ENCODE data around the gene FMO2.
"Not testable (repeated sequence)": the region's sequence is repeated elsewhere in the genome, so short reads cannot be mapped to it uniquely, and the experiment has no call there.

Gene FMO2

DNA sequence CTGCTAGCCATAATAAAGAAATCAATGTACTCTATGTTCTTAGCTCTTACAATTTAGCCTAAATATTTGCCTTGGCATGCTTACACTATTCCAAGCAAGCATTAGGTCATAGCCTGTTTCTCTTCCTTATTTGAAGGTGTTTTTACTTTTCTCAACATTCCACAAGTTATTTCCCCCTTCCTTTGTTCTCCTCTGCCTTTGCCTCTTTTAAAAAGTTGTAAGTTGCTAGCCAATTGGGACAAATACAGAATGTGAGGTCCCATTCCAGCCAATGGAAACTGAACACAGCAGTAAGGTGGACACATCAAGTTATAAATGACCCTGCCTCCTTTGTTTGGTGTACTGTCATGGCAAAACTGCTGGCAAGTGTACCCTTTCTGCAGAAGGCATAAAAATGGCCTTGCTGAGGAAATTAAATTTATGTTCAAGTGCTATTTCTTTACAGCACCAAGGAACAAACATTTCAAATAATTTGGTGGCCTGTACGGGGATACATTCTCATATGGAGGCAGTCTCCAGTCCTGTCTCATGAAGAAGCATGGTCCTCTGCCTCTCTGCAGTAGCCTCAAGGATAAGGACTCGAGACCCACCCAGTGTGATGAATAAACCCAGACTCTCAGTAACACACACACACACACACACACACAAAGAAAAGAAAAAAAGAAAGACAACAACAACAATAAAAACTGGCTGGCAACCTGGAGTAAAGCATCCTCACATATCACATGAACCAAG is 34.4 kb downstream of the FMO2 start:
- no peak for DNase-seq (ENCODE audit: low read depth)

DNA sequence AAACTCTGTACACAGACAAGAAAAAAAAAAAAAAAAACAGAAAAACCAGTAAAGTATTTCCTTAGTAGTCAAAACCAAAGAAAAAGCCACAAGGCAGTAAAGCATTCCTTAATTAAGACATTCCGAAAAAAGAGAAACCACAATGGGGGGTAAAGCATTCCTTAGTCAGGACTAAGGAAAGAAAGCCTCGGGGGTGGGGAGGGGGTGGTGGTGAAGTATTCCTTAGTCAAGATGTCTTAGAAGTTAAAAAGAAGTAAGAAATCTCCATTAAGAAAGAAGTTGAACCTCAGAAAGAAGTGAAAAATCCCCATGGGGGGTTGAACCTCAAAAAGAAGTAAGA is 35.0 kb downstream of the FMO2 start:
- peak; percentile 46 for DNase-seq (ENCODE audit: low read depth)

DNA sequence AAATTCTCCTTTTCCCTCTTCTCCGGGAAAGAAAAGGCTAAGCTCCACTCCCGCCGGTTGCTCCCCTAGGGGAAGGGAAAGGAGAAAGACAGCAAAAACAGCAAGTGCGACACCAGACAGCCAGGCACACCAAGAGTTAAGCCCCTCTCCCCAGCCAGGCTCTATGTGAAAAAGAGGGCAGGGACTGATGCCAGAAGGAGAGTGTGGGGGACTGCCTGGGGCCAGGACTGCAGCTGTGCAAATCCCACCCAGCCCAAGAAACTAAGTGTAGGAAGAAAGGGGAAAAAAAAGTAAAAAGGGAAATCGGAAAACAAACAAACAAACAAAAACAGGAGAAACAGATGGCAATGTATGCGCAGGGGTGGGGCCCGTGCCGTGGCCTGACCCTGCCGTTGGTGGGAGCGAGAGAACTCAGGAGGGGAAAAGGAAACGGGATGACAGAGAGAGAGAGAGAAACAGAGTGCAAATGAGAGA is 35.5 kb downstream of the FMO2 start:
- no peak for DNase-seq (ENCODE audit: low read depth)

DNA sequence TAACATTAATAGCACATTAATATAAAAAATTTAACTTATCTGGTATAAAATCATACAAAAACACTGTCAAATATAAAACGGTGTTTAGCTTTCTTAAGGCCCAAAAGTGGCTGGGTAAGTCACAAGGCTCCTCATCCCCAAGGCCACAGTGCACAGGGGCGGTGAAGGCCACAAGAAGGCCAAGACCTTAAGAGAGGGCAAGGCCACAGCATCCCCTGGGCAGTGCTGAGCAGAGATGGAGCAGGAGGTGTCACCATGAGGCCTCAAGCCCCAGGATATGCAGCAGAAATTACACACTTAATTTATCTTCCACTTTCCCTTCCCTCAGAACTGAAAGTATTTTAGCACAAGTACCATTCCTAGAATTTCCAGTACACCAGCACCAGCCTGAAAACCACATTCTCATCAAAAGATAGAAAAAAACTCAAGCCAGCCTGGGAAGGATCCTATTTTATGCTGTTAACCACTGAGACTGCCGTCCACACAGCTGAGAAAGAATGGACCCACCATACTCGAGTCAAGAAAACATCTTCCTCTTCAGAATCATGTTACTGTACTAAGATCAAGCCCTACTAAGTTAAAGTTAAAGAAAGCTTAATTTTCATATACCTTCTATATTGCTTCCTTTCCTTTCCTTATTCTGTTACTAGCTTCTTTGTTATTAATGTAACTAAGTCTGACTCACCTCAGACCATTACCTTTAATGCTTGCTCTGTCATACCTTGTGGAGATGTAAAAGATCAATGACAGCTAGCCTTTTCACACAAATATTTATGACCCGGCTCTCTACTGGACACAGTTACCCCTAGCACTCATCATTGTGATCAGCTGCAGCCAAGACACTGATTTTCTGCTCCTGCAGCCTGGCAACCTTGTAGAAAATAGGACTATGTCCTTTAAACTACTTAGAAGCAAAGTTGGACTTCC is 36.8 kb downstream of the FMO2 start:
- DNase-seq (ENCODE audit: low read depth): no peak

DNA sequence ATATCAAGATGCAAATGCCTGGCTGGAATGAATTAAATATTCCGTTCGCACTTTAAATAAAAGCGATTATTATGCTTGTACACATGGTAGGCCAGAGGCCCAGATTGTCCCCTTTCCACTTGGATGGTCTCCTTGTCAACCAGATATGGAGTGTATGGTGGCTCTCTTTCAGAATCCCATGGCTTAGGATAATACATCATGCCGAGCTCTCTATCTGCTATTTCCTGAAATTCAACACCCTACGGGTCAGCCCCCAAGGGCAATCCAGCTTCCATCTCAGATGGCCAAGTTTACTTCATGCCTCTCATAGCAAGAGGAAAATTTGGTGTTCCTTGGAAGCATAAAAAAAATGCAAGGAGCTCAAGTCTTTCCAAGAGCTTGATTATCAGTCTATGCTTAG is 37.8 kb downstream of the FMO2 start:
- no peak for DNase-seq (ENCODE audit: low read depth)

DNA sequence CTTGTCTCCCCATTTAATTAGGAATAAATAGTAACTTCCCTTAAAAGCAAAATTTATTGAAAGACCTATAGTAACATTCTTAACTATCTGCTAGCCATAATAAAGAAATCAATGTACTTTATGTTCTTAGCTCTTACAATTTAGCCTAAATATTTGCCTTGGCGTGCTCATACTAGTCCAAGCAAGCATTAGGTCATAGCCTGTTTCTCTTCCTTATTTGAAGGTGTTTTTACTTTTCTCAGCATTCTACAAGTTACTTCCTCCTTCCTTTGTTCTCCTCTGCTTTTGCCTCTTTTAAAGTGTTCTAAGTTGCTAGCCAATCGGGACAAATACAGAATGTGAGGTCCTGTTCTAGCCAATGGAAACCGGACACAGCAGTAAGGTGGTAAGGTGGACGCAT is 39.2 kb downstream of the FMO2 start:
- not testable (repeated sequence) for DNase-seq (ENCODE audit: low read depth)

DNA sequence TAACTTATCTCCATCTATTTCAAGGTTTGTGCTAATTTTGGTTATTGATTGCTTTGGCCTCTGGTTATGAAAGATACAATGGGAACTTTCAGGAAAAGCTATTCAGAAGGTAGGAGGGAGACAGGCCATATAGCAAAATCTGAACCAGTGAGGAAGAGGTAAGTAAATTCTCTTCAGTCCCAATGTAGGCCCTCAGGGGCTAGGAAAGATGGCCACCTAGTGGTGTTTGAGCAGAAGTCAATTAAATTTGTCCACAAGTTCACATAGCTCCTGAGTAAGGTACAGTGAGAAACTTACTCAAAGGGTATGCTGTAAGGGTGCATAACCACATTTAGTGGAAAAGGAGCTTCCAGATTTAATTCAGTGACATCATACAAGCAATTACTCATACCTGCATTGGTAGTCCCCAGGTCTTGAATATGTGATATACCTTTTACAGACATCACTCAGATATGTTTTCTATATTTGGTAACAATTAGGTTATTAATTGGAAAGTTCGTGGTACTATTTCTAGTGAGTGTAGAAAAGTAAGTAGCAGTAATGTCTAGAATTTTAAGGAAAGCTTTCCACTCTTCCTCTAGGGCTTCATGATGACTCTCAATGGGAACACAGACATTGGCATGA is 41.8 kb downstream of the FMO2 start:
- no peak for DNase-seq (ENCODE audit: low read depth)

DNA sequence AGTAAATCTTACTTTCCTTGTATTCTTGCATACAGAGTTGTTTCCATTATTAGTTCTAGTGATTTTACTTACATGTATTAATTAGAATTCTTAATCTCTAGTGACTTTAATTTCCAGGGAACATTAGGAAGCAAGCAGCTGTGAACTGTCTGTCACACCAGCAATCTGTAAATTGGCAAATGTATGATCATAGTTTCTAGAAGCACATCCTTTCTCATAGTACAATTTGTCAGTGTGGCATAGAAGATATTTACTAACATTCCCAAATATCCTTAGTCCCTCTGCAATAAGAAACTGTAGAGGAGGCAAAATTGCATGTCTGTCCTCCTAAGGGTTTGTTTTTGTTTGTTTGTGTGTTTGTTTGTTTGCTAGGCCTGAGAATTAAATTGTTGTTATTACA is 46.2 kb downstream of the FMO2 start:
- DNase-seq (ENCODE audit: low read depth): no peak

DNA sequence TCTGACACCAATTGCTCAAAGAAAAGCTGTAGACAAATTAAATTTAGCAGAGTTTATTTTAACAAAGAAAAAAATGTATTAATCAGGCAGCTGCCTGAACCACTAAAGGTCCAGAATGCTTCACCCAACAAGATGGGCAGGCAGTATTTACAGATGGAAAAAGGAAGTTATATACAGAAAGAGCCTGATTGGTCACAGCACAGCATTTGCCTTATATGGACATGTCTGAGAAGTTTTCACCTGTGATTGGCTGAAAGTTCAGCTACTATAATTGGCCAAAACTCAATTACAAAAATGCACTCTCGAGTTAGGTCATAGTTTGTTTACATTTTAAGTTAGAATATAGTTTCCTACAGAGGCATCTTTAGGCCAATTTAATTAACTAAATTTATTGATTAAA is 48.1 kb downstream of the FMO2 start:
- DNase-seq (ENCODE audit: low read depth): no peak

DNA sequence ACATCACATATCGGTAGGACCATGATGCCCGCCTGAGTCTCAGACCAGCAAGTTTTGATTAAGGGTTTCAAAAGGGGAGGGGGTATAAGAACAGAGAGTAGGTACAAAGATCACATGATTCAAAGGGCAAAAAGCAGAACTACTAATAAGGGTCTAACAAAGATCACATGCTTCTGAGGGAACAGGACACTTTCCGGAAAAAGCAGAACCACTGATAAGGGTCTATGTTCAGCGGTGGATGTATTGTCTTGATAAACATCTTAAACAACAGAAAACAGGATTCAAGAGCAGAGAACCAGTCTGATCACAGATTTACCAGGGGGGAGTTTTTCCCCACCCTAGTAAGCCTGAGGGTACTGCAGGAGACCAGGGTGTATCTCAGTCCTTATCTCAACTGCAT is 51.1 kb downstream of the FMO2 start:
- not testable (repeated sequence) for DNase-seq (ENCODE audit: low read depth)

DNA sequence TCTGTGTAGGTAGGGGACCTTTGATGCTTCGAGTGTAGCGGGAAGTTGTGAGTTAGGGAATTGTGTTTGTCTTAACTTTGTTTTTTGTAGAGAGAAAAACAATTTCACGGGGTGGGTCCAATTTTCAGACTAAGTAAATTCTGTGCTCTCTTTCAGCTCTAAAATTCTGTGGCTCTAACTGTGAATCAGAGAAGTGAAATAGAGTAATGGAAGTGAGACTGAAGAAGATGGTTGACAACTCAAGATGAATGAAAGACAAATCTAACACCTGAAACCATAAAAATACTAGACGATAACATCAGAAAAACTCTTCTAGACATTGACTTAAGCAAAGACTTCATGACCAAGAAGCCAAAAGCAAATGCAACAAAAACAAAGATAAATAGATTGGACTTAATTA is 58.8 kb downstream of the FMO2 start:
- no peak for DNase-seq (ENCODE audit: low read depth)

DNA sequence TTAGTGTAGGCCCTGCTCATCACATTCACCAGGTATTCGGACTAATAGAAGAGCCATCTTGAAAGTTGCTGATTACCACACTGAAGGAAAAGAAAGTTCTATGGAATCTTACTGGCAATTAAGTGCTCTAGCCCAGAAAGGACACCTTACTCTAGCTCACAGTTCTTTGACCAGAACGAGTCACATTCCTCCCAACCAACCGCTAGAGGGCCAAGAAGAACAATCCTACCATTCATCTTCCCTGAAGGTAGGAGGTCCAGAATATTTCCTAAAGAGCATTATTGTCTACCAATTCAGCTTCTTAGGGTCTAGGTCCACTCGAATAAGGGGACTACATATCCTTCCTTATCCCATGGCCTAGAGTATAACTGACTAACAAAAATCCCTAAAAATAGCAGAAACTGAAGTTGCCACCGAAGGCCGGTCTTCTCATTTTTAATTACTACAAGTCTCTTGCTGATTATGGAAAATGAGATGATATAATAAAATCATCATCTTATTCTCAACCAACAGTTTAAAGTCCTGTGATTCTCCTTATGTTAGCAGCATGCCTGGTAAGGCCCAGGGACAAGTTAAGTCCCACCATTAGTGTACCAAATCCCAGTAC is 60.5 kb downstream of the FMO2 start:
- no peak for DNase-seq (ENCODE audit: low read depth)

DNA sequence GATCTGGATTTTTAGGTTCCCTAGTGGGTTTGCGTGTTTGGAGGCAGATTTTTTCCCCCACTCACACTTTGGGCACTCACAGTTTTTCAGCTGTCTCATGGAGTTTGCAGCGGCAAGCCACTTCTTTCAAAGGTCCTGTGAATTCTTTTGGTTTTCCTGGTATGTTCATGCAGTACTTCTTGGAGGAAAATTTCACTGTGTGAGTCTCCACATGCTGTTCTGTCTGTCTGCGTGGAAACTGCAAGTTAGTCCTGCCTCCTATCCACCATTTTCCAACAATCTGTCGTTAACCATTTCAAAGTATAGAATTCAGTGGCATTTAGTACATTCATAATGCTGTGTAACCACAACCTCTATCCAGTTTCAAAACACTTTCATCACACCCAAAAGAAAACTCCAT is 62.4 kb downstream of the FMO2 start:
- DNase-seq (ENCODE audit: low read depth): no peak

DNA sequence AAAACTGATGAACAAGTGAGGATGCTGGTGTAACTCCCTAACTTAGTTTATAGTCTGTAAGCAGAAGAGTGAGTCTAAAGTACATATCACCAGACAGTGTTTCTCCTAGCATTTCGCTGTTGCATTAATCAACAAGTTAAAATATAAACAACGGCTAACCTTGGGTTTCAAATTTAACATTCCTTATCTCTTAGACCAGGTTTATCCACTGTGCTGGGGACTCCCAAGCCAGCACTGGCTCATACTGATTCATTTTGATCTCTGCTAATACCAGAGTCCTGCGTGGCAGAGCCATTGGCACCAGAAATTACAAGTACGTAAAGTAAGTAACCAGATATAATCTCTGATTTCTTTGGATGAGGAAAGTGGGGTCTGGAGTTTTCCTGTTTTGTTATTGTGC is 63.2 kb downstream of the FMO2 start, which contains the start of gene FMO1:
Gene FMO1, plus strand, starts transcription at position 193 of the 400 bp plus-strand sequence. CDS start 9,594 bp downstream, outside the sequence.
- DNase-seq (ENCODE audit: low read depth): no peak

DNA sequence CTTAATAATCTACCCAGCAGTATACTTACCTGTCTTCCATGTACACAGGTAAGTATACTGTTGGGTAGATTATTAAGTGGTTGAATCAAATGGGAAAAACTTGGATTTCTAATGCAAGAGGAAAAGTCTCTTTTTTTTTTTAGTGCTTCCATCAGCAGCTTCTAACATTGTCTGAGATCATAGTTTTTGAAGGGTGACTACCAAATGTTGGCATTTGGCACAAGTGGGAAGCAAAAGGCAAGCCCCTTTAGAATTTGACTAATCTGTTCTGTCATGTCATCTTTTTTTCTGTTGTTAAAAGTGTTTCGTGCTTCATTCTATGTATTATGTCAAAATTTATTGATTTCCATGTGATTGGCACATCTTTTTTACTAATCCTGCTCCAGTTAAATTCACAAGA is 63.7 kb downstream of the FMO2 start:
- DNase-seq (ENCODE audit: low read depth): no peak

DNA sequence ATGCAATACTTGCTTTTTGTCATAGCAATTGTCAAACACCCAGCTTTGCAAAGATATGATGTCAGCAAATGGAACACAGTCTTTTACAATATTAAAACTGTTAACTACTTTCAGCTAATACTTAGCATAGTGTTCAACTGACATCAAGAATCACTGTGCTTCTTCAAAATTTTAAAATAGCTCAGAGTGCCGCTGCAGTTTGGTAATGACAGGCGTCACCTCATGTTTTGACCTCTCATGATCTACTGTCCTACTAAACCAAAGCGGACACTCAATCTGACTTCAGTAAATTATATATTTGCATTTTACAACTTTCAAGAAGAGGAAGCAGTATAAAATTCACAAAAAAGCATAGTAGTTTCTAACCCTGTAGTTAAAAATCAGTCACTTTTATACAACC is 65.2 kb downstream of the FMO2 start:
- DNase-seq (ENCODE audit: low read depth): no peak

DNA sequence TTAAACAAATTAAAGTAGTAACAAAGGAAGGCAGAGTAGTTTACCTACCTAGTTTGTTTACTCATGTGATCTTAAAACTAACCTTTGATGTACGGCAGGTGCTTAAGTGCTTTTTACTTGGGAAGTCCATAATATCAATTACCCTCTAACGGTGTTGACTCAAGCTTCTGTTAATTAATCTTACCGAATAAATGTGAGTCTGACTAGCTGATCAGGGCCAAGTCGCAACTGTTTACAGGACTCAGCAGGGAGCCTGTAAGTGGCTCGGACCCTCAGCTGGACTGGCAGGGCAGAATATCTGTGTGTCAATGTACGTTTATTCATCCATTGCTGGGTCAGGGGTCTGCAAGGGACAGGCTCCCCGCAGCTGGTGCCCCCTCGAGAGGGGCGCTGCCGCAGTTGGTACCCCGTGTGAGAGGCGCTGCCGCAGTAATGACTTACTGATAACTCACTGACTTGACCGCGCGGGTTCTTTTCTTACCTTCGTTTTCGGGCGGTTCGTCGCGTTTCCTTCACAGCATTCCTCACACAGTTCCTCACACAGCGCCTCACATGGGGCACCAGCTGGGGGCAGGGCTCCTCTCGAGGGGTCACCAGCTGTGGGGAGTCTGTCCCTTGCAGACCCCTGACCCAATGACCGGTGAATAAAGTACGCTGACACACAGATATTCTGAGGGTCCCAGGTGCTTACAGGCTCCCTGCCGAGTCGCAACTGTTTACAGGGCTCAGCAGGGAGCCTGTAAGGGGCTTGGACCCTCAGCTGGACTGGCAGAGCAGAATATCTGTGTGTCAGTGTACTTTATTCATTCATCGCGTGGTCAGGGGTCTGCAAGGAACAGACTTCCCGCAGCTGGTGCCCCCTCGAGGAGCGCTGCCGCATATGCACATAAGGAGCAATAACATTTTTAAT is 66.2 kb downstream of the FMO2 start:
- DNase-seq (ENCODE audit: low read depth): no peak

DNA sequence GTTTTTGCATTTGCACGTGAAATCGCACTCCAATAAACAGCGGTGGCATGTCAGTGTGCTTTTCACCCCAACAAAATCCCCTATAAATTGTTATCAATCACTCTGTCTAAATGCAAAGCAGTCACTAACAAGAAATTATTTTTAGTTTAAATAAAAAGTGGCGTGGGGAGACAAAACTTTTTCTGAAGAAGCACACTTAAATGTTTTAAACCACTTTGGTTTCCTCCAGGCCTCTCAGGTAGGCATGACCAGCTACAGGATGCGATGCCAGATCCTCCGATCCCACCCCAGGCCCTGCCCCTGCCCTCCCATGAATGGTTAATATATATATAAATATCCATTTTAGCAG is 66.8 kb downstream of the FMO2 start:
- DNase-seq (ENCODE audit: low read depth): no peak

DNA sequence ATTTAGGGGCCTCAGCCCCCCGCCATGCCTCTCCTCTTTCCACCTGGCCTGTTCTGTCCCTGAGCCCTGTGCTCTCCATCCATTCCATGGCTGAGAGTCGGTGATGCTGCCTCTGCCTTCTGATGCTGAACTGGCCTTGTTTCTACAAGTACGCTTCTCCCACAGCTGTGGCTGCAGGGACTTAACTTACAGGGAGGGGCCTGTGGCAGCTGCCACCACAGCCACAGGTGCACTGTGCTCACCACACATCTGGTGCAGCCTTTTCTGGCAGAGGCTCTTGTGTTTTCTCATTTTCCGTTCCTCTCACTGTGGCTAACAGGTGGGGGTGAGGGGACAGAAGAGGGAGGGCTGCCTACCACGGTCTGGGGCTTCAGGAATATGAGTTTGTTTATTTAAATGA is 67.4 kb downstream of the FMO2 start:
- DNase-seq (ENCODE audit: low read depth): no peak

DNA sequence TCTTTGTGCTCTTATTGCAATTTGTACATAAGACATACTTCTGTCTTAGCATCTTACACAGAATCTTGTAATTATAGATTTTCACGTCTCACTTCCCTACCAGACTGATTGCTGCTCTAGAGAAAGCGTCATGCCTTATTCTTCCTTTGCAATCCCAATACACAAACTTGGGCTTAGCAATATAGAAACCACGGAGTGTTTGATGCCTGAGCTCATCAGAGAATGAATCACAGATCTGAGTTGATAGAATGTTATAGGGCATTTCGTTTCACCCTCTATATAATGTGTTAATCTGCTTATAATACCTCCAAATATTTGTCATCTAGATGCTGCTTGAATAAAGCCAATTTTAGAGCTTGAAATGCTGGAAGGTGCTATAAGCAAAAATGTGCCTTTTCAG is 69.8 kb downstream of the FMO2 start:
- DNase-seq (ENCODE audit: low read depth): peak; percentile 53

DNA sequence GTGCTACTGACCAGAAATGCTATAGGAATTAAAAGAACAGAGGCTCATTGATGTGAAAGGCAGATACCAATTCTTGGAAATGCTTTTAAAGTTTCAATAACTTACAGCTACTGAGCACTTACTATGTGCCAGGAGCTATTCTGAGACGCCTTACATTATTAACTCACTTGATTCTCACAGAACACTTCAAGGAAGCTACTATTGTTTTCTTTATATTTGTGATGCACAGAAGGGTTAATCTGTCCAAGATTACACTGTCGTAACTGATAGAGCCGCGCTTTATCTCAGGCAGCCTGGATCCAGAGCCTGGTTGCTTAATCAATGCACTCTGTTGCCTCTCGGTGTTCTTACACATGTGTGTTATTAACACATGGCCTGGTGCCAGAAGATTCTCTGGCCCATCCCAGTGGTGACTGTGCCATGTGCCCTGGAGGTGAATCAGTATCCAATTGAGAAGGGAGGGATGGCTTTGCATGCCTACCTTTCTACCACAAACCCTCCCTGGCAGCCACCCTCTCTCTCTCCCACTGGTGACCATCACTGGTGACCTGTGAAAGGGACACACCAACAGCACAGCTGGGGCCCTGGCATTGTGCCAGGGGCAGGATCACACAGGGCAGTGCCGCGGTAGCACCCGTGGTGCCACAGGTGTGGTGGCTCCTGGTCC is 72.0 kb downstream of the FMO2 start:
- DNase-seq (ENCODE audit: low read depth): peak; percentile 42
